ENCODE results near the gene NCEH1. TPM values are rescaled to one million over a fixed set of nuclear protein-coding genes. Genes with fewer than 3 reads are reported as not detected.
A peak's percentile ranks its signal among the peaks of the same experiment; 100 is the strongest.
"Not testable (repeated sequence)": the region's sequence is repeated elsewhere in the genome, so short reads cannot be mapped to it uniquely, and the experiment has no call there.

The NCEH1 gene
- polyA plus RNA-seq, 1 donor, result 4.1 TPM

DNA sequence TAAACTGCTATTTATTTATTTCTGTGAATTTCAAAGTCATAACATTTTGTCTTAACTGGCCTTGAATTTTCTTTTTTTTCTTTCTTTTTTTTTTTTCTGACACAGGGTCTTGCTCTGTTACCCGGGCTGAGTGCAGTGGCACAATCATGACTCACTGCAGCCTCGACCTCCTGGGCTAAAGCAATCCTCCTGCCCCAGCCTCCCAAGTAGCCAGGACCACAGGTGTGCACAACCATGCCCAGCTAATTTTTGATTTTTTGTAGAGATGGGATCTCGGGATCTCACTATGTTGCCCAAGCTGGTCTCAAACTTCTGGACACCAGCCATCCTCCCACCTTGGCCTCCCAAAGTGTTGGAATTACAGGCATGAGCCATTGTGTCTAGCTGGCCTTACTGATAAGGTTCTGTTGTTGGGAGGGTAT lies 110.2 kb downstream of the NCEH1 start:
- peak overlapping the region; percentile 93 for H3K27ac ChIP-seq (ENCODE audit: low read length)
- no peak overlapping the region for H3K4me3 ChIP-seq (ENCODE audit: low read length)
- no CpG with 5 or more reads among the region's 3 CpGs for WGBS (ENCODE audit: insufficient coverage, low lambda C conversion rate)
- H3K4me1 ChIP-seq (ENCODE audit: control insufficient read depth, insufficient read depth, low read length), result peaks cover 18% of the 10 kb centered on the region
- H3K36me3 ChIP-seq (ENCODE audit: control insufficient read depth, insufficient read depth, low read length), result no peaks in the 10 kb centered on the region
- no peaks in the 10 kb centered on the region for H3K27me3 ChIP-seq (ENCODE audit: control insufficient read depth, insufficient read depth, low read length)
- DNase-seq, result no peak
- no peaks in the 10 kb centered on the region for H3K9me3 ChIP-seq (ENCODE audit: control insufficient read depth, low read depth, low read length)

DNA sequence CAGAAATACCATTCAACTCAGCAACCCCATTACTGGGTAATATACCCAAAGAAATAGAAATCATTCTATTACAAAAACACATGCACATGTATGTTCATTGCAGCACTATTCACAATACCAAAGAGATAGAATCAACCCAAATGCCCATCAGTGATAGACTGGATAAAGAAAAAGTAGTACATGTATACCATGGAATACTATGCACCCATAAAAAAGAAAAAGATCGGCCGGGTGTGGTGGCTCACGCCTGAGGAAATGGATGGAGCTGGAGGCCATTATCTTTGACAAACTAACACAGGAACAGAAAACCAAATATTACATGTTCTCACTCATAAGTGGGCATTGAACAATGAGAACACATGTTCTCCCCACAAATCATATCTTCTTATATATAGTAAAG lies 112.0 kb downstream of the NCEH1 start:
- WGBS (ENCODE audit: insufficient coverage, low lambda C conversion rate), result no CpG with 5 or more reads among the region's 3 CpGs
- H3K9me3 ChIP-seq (ENCODE audit: control insufficient read depth, low read depth, low read length), result no peaks in the 10 kb centered on the region
- H3K27me3 ChIP-seq (ENCODE audit: control insufficient read depth, insufficient read depth, low read length), result no peaks in the 10 kb centered on the region
- H3K4me3 ChIP-seq (ENCODE audit: low read length), result no peak overlapping the region
- peaks cover 31% of the 10 kb centered on the region for H3K4me1 ChIP-seq (ENCODE audit: control insufficient read depth, insufficient read depth, low read length)
- no peaks in the 10 kb centered on the region for H3K36me3 ChIP-seq (ENCODE audit: control insufficient read depth, insufficient read depth, low read length)
- no peak overlapping the region for H3K27ac ChIP-seq (ENCODE audit: low read length)
- no peak for DNase-seq

GRCh38 chr3:172596394-172596706 lies 114.5 kb downstream of the NCEH1 start:
- H3K4me3 ChIP-seq (ENCODE audit: low read length), result no peak overlapping the region
- DNase-seq, result no peak
- peak overlapping the region; percentile 97 for H3K27ac ChIP-seq (ENCODE audit: low read length)
- no peaks in the 10 kb centered on the region for H3K27me3 ChIP-seq (ENCODE audit: control insufficient read depth, insufficient read depth, low read length)
- H3K9me3 ChIP-seq (ENCODE audit: control insufficient read depth, low read depth, low read length), result no peaks in the 10 kb centered on the region
- no CpG with 5 or more reads among the region's 2 CpGs for WGBS (ENCODE audit: insufficient coverage, low lambda C conversion rate)
- peaks cover 47% of the 10 kb centered on the region for H3K4me1 ChIP-seq (ENCODE audit: control insufficient read depth, insufficient read depth, low read length)
- H3K36me3 ChIP-seq (ENCODE audit: control insufficient read depth, insufficient read depth, low read length), result no peaks in the 10 kb centered on the region

DNA sequence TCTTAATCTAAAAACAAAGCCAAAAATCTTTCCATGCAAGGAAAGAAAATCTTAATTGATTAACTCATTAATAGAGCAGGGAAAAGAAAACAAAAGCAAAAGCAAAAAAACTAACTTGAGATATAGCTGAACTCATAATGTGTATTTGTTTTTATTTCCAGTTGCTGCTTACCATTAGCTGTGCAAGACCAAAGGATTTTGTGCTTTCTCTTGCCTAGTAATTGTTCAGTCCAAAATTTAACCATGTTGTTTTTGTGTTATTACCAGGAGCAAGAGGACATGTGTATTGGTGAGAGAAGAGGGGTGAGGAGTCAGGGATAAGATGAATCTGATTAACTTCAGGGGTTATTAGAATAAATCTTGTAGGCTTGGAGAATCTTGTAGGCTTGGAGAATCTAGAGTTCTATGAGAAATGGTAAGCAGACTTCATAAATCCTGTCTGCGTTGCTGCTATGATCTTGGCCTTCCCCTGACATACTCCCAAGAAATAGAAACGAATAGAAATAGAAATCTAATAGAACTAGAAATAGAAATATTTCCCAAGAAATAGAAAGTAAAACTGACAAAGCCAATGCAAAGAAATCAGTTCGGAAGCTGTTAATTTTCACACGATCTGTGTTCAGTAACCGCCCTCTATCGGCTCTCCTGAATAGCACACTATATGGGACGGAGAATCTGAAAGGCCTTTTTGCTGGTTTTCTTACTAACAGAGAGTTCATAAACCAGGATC lies 115.0 kb downstream of the NCEH1 start:
- no peaks in the 10 kb centered on the region for H3K36me3 ChIP-seq (ENCODE audit: control insufficient read depth, insufficient read depth, low read length)
- 38% methylated on average over 1 of the region's 7 CpGs for WGBS (ENCODE audit: insufficient coverage, low lambda C conversion rate)
- H3K27me3 ChIP-seq (ENCODE audit: control insufficient read depth, insufficient read depth, low read length), result no peaks in the 10 kb centered on the region
- no peaks in the 10 kb centered on the region for H3K9me3 ChIP-seq (ENCODE audit: control insufficient read depth, low read depth, low read length)
- H3K4me1 ChIP-seq (ENCODE audit: control insufficient read depth, insufficient read depth, low read length), result peaks cover 49% of the 10 kb centered on the region
- H3K27ac ChIP-seq (ENCODE audit: low read length), result peak overlapping the region; percentile 97
- peak overlapping the region; percentile 19 for H3K4me3 ChIP-seq (ENCODE audit: low read length)
- DNase-seq, result peak; percentile 60 to 74

DNA sequence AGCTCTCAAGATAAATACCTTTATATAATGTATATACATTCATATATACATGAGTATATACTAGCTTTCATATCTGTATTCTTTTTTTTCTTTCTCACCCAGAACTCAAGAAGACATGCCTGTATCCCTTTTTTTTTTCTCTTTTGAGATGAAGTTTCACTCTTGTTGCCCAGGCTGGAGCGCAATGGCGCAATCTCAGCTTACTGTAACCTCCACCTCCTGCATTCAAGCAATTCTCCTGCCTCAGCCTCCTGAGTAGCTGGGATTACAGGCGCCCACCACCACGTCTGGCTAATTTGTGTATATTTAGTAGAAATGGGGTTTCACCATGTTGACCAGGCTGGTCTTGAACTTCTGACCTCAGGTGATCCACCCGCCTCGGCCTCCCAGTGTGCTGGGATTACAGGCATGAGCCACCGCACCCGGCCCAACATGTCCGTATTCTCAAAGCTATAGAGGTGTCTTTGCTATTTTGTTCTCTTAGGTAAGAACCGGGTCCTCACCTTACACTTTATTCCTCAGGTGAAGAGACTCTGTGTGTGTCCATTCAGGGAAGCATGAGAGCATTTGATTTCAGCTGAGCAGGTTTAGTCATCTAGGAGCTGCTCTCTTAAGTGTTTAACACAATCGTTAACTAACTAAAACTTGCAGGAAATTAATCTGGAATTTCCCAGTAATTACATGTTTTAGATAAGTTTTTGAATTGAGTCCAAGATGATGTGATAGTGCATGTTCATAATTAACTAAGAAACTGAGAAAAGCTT lies 115.8 kb downstream of the NCEH1 start:
- H3K27me3 ChIP-seq (ENCODE audit: control insufficient read depth, insufficient read depth, low read length); H3K4me3 ChIP-seq (ENCODE audit: low read length); H3K9me3 ChIP-seq (ENCODE audit: control insufficient read depth, low read depth, low read length); H3K36me3 ChIP-seq (ENCODE audit: control insufficient read depth, insufficient read depth, low read length): not testable (repeated sequence)
- peak in 1 of 2 donors; percentile 64 for DNase-seq
- Histone ChIP-seq H3K4me1 (ENCODE audit: control insufficient read depth, insufficient read depth, low read length) (peaks cover 49% of the 10 kb centered on the region), H3K27ac (ENCODE audit: low read length) (peak overlapping the region; percentile 97)
- 28% methylated on average over 2 of the region's 11 CpGs for WGBS (ENCODE audit: insufficient coverage, low lambda C conversion rate)

DNA sequence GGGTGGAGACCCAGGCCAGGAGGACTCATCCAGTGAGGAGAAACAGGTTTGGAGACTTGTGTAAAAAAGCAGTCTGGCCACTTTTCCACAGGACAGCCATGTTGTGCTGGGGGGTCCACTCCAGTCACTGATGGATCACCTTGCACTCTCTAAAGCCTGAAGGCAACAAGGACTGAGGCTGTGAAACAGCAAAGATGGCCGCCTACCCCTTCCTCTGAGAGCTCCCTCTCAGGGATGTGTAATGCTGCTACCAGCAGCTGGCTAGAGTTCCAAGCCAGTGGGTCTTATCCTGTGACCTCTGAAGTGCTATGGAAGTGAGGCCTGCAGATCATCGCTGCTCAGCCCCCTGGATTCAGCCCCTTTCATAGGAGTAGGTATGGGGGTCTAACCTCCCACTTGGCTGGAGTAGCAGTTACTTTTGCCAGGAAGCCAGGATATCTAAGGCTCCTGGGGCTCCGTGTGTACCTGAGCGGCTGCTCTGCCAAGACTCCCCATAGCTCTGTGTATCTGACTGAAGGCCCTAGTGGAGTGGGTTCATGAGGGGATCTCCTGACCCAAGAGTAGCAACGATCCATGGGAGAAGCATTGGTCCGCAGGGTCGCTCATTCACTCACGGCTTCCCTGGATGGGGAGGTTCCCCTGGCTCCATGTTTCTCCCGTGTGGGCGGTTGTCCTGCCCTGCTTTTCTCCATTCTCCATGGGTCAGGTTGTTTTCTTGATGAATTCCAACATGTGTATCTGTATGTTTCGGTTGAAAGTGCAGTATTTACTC lies 117.8 kb downstream of the NCEH1 start:
- WGBS (ENCODE audit: insufficient coverage, low lambda C conversion rate), result no CpG with 5 or more reads among the region's 11 CpGs
- H3K27me3 ChIP-seq (ENCODE audit: control insufficient read depth, insufficient read depth, low read length), result no peaks in the 10 kb centered on the region
- H3K4me3 ChIP-seq (ENCODE audit: low read length), result no peak overlapping the region
- no peak for DNase-seq
- H3K27ac ChIP-seq (ENCODE audit: low read length), result peak overlapping the region; percentile 97
- H3K9me3 ChIP-seq (ENCODE audit: control insufficient read depth, low read depth, low read length), result no peaks in the 10 kb centered on the region
- peaks cover 49% of the 10 kb centered on the region for H3K4me1 ChIP-seq (ENCODE audit: control insufficient read depth, insufficient read depth, low read length)
- no peaks in the 10 kb centered on the region for H3K36me3 ChIP-seq (ENCODE audit: control insufficient read depth, insufficient read depth, low read length)

GRCh38 chr3:172591876-172592771 lies 118.7 kb downstream of the NCEH1 start:
- DNase-seq, result peak; percentile 88 to 96
- no peaks in the 10 kb centered on the region for H3K27me3 ChIP-seq (ENCODE audit: control insufficient read depth, insufficient read depth, low read length)
- peaks cover 49% of the 10 kb centered on the region for H3K4me1 ChIP-seq (ENCODE audit: control insufficient read depth, insufficient read depth, low read length)
- no peak overlapping the region for H3K4me3 ChIP-seq (ENCODE audit: low read length)
- no peaks in the 10 kb centered on the region for H3K9me3 ChIP-seq (ENCODE audit: control insufficient read depth, low read depth, low read length)
- WGBS (ENCODE audit: insufficient coverage, low lambda C conversion rate), result no CpG with 5 or more reads among the region's 11 CpGs
- H3K27ac ChIP-seq (ENCODE audit: low read length), result peak overlapping the region; percentile 97
- H3K36me3 ChIP-seq (ENCODE audit: control insufficient read depth, insufficient read depth, low read length), result no peaks in the 10 kb centered on the region

DNA sequence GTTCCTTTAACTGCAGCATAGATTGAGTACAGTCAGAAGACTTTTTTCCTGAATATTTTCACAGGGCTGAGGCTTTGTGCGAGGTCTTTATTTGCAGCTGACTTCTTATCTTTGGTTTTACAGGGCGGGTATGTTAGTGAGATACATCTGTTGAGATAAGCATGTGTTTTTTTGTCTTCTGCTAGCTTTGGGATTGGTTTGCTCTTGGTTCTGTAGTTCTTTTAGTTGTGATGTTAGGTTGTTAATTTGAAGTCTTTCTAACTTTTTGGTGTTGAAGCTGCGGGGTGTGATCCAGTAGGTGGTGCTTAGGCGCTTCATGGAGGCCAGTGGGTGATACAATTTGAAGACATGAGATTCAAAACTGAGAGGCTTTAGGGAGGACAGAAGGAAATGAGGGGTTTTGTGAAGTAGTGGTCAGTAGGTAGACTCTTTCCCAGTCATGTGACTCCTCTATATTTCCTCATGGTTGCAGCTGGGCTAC lies 119.7 kb downstream of the NCEH1 start:
- peaks cover 55% of the 10 kb centered on the region for H3K4me1 ChIP-seq (ENCODE audit: control insufficient read depth, insufficient read depth, low read length)
- H3K9me3 ChIP-seq (ENCODE audit: control insufficient read depth, low read depth, low read length), result no peaks in the 10 kb centered on the region
- H3K27ac ChIP-seq (ENCODE audit: low read length), result peak overlapping the region; percentile 97
- DNase-seq, result peak in 1 of 2 donors; percentile 58
- H3K27me3 ChIP-seq (ENCODE audit: control insufficient read depth, insufficient read depth, low read length), result no peaks in the 10 kb centered on the region
- no peak overlapping the region for H3K4me3 ChIP-seq (ENCODE audit: low read length)
- H3K36me3 ChIP-seq (ENCODE audit: control insufficient read depth, insufficient read depth, low read length), result no peaks in the 10 kb centered on the region
- WGBS (ENCODE audit: insufficient coverage, low lambda C conversion rate), result no CpG with 5 or more reads among the region's 4 CpGs

- no peaks in the 10 kb centered on the region for H3K27me3 ChIP-seq (ENCODE audit: control insufficient read depth, insufficient read depth, low read length)
- peak in 1 of 2 donors; percentile 32 for DNase-seq
- no peaks in the 10 kb centered on the region for H3K9me3 ChIP-seq (ENCODE audit: control insufficient read depth, low read depth, low read length)
- peaks cover 16% of the 10 kb centered on the region for H3K4me1 ChIP-seq (ENCODE audit: control insufficient read depth, insufficient read depth, low read length)
- no peaks in the 10 kb centered on the region for H3K36me3 ChIP-seq (ENCODE audit: control insufficient read depth, insufficient read depth, low read length)
- H3K27ac ChIP-seq (ENCODE audit: low read length), result no peak overlapping the region
- no peak overlapping the region for H3K4me3 ChIP-seq (ENCODE audit: low read length)
Observed at GRCh38 chr3:172586436-172586835, 124.4 kb downstream of the NCEH1 start.
